GM12891 (cell line): ENCODE data around the gene RCC1.
"Not testable (repeated sequence)": the region's sequence is repeated elsewhere in the genome, so short reads cannot be mapped to it uniquely, and the experiment has no call there.

Source experiments
- DNase-seq: peaks from one replicate; pipeline ENCODE4 v3.0.0; 2011; ENCODE audit warnings: low spot score; ENCODE audit not compliant: insufficient read length
- FAIRE-seq: peaks from 2 replicates; lab custom pipeline; 2011; peaks lifted over from hg19 to GRCh38; lab: Jason Lieb, UNC
- PAX5 ChIP-seq: IDR thresholded peaks from 2 replicates; pipeline ENCODE4 v1.6.1; 2011; ENCODE audit warnings: low read length, moderate library complexity, mild to moderate bottlenecking; ENCODE audit not compliant: insufficient read depth, severe bottlenecking
- POLR2A ChIP-seq: IDR thresholded peaks from 2 replicates; pipeline ENCODE4 v1.6.1; 2011; ENCODE audit warnings: low read depth, low read length, control low read depth
- POLR2AphosphoS5 ChIP-seq: IDR thresholded peaks from 2 replicates; pipeline ENCODE4 v1.6.1; 2011; ENCODE audit warnings: low read depth, low read length, control low read depth
- POU2F2 ChIP-seq: IDR thresholded peaks from 2 replicates; pipeline ENCODE4 v1.6.1; 2011; ENCODE audit warnings: low read depth, mild to moderate bottlenecking, control low read depth, low read length, moderate library complexity
- SPI1 ChIP-seq: IDR thresholded peaks from 2 replicates; pipeline ENCODE4 v1.6.1; 2011; ENCODE audit warnings: low read depth, low read length, control low read depth
- TAF1 ChIP-seq: IDR thresholded peaks from 2 replicates; pipeline ENCODE4 v1.6.1; 2011; ENCODE audit warnings: low read depth, low read length, control low read depth

The RCC1 gene

DNA sequence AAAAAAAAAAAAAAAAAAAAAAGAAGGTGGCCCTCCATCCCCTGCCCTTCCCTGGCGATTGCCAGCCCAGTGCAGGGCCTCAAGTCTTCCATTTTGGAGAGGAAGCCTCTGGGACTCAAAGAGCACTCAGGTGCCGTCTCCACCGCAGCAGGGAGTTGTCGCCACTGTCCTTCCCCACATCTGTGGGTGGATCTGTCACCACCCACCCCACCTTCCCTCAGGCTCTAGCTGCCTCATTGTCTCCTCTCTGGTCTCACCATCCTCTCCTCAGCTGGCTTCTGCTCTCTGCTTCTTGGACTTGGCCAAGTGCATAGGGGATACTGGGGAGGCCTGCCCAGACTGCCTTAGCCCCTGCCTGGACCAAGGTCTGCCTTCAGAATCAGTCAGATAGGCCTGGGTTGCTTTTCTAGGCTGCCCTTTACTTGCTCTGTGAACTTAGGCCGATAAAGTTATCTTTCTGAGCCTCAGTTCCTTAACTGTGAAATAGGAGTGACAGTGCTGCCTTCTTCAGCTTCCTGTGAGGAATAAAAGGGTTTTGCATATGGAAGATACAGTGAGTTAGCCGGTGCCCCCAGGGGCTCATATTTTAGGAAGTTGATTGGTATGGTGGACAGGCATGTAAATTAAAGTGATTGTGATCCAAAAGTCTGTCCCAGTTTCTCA lies 15.8 kb downstream of the RCC1 start:
- DNase-seq (no peak), FAIRE-seq (no peak)
- TF ChIP-seq POLR2AphosphoS5 = no peak
- TF ChIP-seq TAF1 = no peak
- no peak for TF ChIP-seq POLR2A
- no peak for TF ChIP-seq SPI1
- no peak for TF ChIP-seq POU2F2
- TF ChIP-seq PAX5 = no peak

DNA sequence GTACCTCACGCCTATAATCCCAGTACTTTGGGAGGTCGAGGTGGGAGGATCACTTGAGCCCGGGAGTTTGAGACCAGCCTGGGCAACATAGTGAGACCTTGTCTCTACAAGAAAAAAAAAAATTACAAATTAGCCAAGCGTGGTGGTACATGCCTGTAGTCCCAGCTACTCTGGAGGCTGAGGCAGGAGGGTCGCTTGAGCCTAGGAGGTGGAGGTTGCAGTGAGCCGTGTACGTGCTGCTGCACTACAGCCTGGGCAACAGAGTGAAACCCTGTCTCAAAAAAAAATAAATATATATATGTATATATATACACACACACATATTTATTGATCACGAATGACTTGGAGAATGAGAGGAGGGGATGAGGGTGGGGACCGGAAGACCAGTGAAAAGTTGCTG lies 16.7 kb downstream of the RCC1 start:
- DNase-seq, FAIRE-seq: not testable (repeated sequence)

- DNase-seq, FAIRE-seq: not testable (repeated sequence)
Measured at GRCh38 chr1:28525002-28525642, 19.3 kb downstream of the RCC1 start.

DNA sequence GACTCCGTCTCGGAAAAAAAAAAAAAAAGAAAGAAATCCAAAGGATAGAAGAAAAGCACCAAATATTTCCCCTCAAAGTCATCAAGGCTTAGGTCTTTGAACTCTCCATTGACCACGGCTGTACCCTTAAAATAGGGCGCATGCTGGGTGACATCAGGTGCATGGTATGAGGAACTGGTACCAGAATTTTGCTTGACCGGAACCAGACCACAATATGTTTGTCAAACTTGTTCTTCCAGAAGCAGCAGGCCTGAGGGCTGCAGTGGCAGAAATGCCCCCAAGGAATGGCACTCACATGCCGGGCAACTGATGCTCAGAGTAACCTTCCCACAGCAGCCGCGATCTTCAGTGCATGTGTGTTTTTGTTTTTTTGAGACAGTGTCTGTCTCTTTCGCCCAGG lies 21.0 kb downstream of the RCC1 start:
- TF ChIP-seq PAX5 (no peak), SPI1 (no peak), POLR2AphosphoS5 (no peak), TAF1 (no peak), POLR2A (no peak), POU2F2 (no peak)
- FAIRE-seq = no peak
- DNase-seq = no peak

GRCh38 chr1:28530456-28530855 lies 24.6 kb downstream of the RCC1 start:
- TF ChIP-seq SPI1 (no peak), POU2F2 (no peak), PAX5 (no peak), POLR2AphosphoS5 (no peak), TAF1 (no peak), POLR2A (no peak)

DNA sequence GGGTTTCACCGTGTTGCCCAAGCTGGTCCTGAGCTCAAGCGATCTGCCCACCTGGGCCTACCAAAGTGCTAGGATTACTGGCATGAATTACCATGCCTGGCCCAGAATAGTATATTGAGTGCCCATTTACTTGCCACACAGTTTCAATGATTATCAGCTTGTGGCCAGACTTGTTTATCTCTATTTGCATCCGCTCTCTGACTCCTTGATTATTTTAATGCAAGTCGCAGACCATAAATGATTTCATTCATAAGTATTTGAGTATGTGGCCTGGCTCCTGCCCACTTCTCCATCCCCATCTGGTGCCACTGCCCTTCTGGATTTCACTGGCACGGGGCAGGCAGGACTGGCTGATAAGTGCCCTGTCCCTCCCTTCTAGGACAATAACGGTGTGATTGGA lies 28.8 kb downstream of the RCC1 start:
- DNase-seq = no peak
- FAIRE-seq = no peak
- TF ChIP-seq POU2F2 (no peak), POLR2A (no peak), TAF1 (no peak), POLR2AphosphoS5 (no peak), SPI1 (no peak), PAX5 (no peak)

More at GRCh38 chr1:28530456-28530855, 24.6 kb downstream of the RCC1 start:
- DNase-seq (no peak), FAIRE-seq (no peak)

GRCh38 chr1:28535180-28535579 lies 29.3 kb downstream of the RCC1 start:
- no peak for FAIRE-seq

DNA sequence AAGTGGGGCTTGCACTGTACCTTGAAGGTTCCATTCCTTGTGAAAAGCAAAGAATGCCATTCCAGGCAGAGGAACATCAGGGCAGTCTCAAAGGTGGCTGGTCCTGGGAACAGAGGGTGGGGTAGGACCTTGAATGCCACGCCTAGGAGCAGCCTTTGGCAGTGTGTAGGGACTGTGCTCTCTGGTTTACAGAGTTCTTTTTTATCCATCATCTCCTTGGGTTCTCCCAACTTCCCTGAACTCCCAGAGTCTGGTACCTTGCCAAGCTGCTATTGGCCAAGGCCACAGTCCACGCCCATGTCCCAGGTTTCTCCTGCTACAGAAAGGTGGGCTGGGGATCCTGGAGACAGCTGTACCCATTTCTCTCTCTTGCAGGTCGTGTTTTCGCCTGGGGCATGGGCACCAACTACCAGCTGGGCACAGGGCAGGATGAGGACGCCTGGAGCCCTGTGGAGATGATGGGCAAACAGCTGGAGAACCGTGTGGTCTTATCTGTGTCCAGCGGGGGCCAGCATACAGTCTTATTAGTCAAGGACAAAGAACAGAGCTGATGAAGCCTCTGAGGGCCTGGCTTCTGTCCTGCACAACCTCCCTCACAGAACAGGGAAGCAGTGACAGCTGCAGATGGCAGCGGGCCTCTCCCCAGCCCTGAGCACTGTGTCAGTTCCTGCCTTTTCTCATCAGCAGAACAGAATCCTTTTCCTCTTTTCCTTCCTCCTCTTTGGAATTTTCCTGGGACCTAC lies 31.8 kb downstream of the RCC1 start:
- FAIRE-seq (no peak), DNase-seq (no peak)
- TF ChIP-seq SPI1 (no peak), POLR2AphosphoS5 (no peak), PAX5 (no peak), POLR2A (no peak), TAF1 (no peak), POU2F2 (no peak)

More at GRCh38 chr1:28535180-28535579, 29.3 kb downstream of the RCC1 start:
- no peak for DNase-seq
- no peak for TF ChIP-seq POU2F2
- TF ChIP-seq POLR2AphosphoS5 = no peak
- TF ChIP-seq SPI1 = no peak
- no peak for TF ChIP-seq POLR2A
- TF ChIP-seq PAX5 = no peak
- TF ChIP-seq TAF1 = no peak

DNA sequence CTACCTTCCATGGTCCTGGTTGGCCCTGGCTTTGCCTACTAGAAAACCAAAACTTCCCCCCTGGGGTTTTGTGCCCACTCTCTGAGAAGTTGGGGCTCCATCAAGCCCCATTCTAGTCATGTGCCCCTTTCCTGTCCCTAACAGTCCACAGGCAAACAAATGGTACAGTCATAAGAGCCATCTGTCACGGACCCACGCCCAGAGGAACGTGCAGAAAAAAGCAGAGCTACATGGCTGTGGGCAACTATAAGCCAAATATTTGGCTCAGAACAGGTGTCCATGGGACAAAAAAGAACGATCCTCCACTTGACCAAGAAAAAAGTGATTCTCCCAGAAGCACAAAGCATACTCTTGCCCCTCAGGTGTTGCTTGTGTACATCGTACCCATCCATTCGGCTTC lies 32.4 kb downstream of the RCC1 start:
- TF ChIP-seq SPI1 (no peak), POLR2AphosphoS5 (no peak), PAX5 (no peak), POU2F2 (no peak), POLR2A (no peak), TAF1 (no peak)
- DNase-seq = no peak
- FAIRE-seq = no peak

DNA sequence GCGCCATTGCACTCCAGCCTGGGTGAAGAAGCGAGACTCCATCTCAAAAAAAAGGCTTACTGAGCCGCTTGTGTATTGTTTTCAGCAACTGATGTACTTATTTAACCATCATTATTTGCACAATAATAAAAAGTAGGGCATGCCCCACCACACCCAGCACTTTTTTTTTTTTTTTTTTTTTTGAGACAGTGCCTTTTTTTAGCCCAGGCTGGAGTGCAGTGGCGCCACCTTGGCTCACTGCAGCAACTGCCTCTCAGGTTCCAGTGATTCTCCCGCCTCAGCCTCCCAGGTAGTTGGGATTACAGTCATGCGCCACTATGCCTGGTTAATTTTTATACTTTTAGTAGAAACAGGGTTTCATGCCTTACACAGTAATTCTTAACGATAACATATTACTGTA lies 34.8 kb downstream of the RCC1 start:
- DNase-seq (no peak), FAIRE-seq (no peak)
- TF ChIP-seq POLR2A = no peak
- TF ChIP-seq POLR2AphosphoS5 = no peak
- TF ChIP-seq SPI1 = no peak
- TF ChIP-seq PAX5 = no peak

DNA sequence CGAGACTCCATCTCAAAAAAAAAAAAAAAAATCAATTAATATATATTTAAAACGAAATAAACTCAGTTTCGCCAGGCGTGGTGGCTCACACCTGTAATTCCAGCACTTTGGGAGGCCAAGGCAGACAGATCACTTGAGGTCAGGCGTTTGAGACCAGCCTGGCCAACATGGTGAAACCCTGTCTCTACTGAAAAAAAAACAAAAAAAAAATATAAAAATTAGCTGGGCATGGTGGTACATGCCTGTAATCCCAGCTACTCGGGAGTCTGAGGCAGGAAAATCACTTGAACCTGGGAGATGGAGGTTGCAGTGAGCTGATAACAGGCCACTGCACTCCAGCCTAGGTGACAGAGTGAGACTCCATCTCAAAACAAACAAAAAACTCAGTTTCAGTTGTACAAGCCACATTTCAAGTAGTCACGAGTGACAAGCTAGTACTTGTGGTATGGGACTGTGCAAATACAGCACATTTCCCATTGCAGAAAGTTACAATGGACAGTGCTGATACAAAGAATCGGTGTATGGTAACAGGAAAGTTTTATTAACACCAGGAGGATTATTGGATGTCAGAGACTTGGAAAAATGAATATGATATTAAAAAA lies 35.7 kb downstream of the RCC1 start:
- DNase-seq, FAIRE-seq: not testable (repeated sequence)
